ENCODE data around the gene SPTBN5. TPM values are rescaled to one million over a fixed set of nuclear protein-coding genes. Genes with fewer than 3 reads are reported as not detected.
A peak's percentile ranks its signal among the peaks of the same experiment; 100 is the strongest.

SPTBN5 gene
- total RNA-seq, 1 experiment from 2014 or later = 0.84 TPM

DNA sequence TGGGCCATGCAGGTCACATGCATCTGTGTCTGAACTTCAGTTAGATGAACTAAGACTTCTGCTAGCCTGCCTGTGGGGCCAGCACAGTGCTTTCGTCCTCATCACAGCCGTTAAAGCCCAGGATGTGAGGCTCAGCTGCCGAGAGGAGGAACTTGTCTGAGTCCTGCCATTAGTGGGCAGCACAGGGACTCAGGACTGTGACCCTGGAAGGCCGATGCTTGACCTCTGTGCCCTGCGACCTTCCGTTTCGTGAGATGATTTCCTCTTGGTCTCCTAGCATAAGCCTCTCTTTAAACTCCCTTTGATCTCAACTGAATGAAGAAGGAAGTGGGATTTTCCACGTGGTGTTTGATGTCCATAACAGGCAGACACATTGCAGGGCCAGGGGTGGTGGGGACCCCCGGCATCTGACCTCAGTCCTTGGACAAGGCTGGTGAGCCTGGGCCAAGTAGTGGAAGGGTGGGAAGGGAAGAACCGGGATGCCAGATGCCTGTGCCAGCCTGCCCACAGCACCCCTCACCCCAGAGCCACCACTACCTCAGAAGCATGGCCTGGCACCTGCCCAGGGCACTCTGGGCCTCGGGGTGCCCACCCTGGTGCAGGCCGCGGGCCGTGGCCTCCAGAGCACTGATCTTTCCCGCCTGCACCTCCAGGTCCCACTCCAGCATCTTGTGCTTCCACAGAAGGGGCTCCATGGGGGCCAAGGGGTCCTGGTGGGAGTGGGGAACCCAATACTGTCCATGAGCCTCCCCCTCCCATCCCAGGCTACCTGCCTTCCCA is 33.6 kb downstream of the SPTBN5 start:
- TF ChIP-seq, protein P1, sequence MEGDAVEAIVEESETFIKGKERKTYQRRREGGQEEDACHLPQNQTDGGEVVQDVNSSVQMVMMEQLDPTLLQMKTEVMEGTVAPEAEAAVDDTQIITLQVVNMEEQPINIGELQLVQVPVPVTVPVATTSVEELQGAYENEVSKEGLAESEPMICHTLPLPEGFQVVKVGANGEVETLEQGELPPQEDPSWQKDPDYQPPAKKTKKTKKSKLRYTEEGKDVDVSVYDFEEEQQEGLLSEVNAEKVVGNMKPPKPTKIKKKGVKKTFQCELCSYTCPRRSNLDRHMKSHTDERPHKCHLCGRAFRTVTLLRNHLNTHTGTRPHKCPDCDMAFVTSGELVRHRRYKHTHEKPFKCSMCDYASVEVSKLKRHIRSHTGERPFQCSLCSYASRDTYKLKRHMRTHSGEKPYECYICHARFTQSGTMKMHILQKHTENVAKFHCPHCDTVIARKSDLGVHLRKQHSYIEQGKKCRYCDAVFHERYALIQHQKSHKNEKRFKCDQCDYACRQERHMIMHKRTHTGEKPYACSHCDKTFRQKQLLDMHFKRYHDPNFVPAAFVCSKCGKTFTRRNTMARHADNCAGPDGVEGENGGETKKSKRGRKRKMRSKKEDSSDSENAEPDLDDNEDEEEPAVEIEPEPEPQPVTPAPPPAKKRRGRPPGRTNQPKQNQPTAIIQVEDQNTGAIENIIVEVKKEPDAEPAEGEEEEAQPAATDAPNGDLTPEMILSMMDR (conservative IDR thresholded peaks at IDR 0.05; ENCODE audit: low read depth, low read length) = peak; percentile 30; the same call in 1 of the 2 replicates
- TF ChIP-seq EZH2phosphoT487 (IDR thresholded peaks at IDR 0.05; ENCODE audit: borderline replicate concordance, low read length) = no peak
- Histone ChIP-seq H3K27me3 (ENCODE audit: low read length) (no peaks in the 10 kb centered on the region), H3K9ac (ENCODE audit: low read length) (no peak overlapping the region), H3K27ac (ENCODE audit: low read length) (no peak overlapping the region), H2AFZ (ENCODE audit: low read length) (no peak overlapping the region), H4K20me1 (ENCODE audit: low read length) (no peaks in the 10 kb centered on the region), H3K9me3 (ENCODE audit: low read length) (no peaks in the 10 kb centered on the region), H3K9me2 (replicated peaks; ENCODE audit: low read length) (no peaks in the 10 kb centered on the region), H3K4me3 (ENCODE audit: low read length) (no peak overlapping the region), H3K4me1 (ENCODE audit: insufficient read depth, low read length) (peaks cover 3% of the 10 kb centered on the region; the same call in 1 of the 2 replicates), H3K79me2 (ENCODE audit: low read length) (no peaks in the 10 kb centered on the region), H3K36me3 (ENCODE audit: low read depth, low read length) (no peaks in the 10 kb centered on the region), H3K4me2 (ENCODE audit: low read length) (no peak overlapping the region), H3F3A (ENCODE audit: low read length, unreplicated experiment) (no peaks in the 10 kb centered on the region)
- ATAC-seq = no peak
- BruUV-seq (replicated peaks) = no TSS peak
- CTCF ChIA-PET = no interaction called here
- POLR2A ChIA-PET (ENCODE audit: unreplicated experiment) = no interaction called here
- intact Hi-C loops (cut with micrococcal nuclease) = no loop called here
- no peak for DNase-seq

GRCh38 chr15:41858756-41859155 is 35.1 kb downstream of the SPTBN5 start:
- no peaks in the 10 kb centered on the region for H4K20me1 ChIP-seq (ENCODE audit: low read length)
- no peak for DNase-seq
- no peak for TF ChIP-seq EZH2phosphoT487 (IDR thresholded peaks at IDR 0.05; ENCODE audit: borderline replicate concordance, low read length)
- TF ChIP-seq EZH2 (IDR thresholded peaks at IDR 0.05; ENCODE audit: low read length, unreplicated experiment) = no peak
- TF ChIP-seq, protein P1 (conservative IDR thresholded peaks at IDR 0.05; ENCODE audit: low read depth, low read length) = 0 out of 2 replicates have a peak, but pooled peaks have one; percentile 14
- no peak overlapping the region for H3K9ac ChIP-seq (ENCODE audit: low read length)
- no peak overlapping the region for H3K4me3 ChIP-seq (ENCODE audit: low read length)
- intact Hi-C loops (cut with micrococcal nuclease) = no loop called here
- no peak for ATAC-seq
- H3K79me2 ChIP-seq (ENCODE audit: low read length) = no peaks in the 10 kb centered on the region
- no peaks in the 10 kb centered on the region for H3K9me3 ChIP-seq (ENCODE audit: low read length)
- no peaks in the 10 kb centered on the region for H3F3A ChIP-seq (ENCODE audit: low read length, unreplicated experiment)
- H3K36me3 ChIP-seq (ENCODE audit: low read depth, low read length) = no peaks in the 10 kb centered on the region
- POLR2A ChIA-PET (ENCODE audit: unreplicated experiment) = no interaction called here
- H2AFZ ChIP-seq (ENCODE audit: low read length) = no peak overlapping the region
- no peaks in the 10 kb centered on the region for H3K27me3 ChIP-seq (ENCODE audit: low read length)
- H3K9me2 ChIP-seq (replicated peaks; ENCODE audit: low read length) = no peaks in the 10 kb centered on the region
- no peaks in the 10 kb centered on the region for H3K4me1 ChIP-seq (ENCODE audit: insufficient read depth, low read length)
- no peak overlapping the region for H3K4me2 ChIP-seq (ENCODE audit: low read length)
- BruUV-seq (replicated peaks) = no TSS peak
- H3K27ac ChIP-seq (ENCODE audit: low read length) = no peak overlapping the region
- CTCF ChIA-PET = no interaction called here

GRCh38 chr15:41857316-41857715 is 36.5 kb downstream of the SPTBN5 start:
- Histone ChIP-seq H4K20me1 (ENCODE audit: low read length) (no peaks in the 10 kb centered on the region), H2AFZ (ENCODE audit: low read length) (no peak overlapping the region), H3K9me3 (ENCODE audit: low read length) (no peaks in the 10 kb centered on the region), H3K4me3 (ENCODE audit: low read length) (no peak overlapping the region), H3F3A (ENCODE audit: low read length, unreplicated experiment) (no peaks in the 10 kb centered on the region), H3K9ac (ENCODE audit: low read length) (no peak overlapping the region), H3K79me2 (ENCODE audit: low read length) (no peaks in the 10 kb centered on the region), H3K4me1 (ENCODE audit: insufficient read depth, low read length) (no peaks in the 10 kb centered on the region), H3K27me3 (ENCODE audit: low read length) (no peaks in the 10 kb centered on the region), H3K27ac (ENCODE audit: low read length) (no peak overlapping the region), H3K4me2 (ENCODE audit: low read length) (no peak overlapping the region), H3K9me2 (replicated peaks; ENCODE audit: low read length) (no peaks in the 10 kb centered on the region), H3K36me3 (ENCODE audit: low read depth, low read length) (no peaks in the 10 kb centered on the region)
- ATAC-seq (no peak), DNase-seq (no peak)
- TF ChIP-seq, protein P1 (conservative IDR thresholded peaks at IDR 0.05; ENCODE audit: low read depth, low read length) = no peak
- no peak for TF ChIP-seq EZH2phosphoT487 (IDR thresholded peaks at IDR 0.05; ENCODE audit: borderline replicate concordance, low read length)
- POLR2A ChIA-PET (ENCODE audit: unreplicated experiment) = no interaction called here
- BruUV-seq (replicated peaks) = no TSS peak
- CTCF ChIA-PET = no interaction called here
- intact Hi-C loops (cut with micrococcal nuclease) = no loop called here

All from PC-3 (cell line).